OCI-LY7 (cell line): ENCODE measurements around the gene COMP.

Source experiments
- EZH2phosphoT487 ChIP-seq: fragments of 200-600 bp; sonication (generic); IDR thresholded peaks from 2 replicates; pipeline ENCODE4 v1.6.1; 2018; ENCODE audit warnings: low read depth, borderline replicate concordance, mild to moderate bottlenecking, mixed run types, antibody characterized with exemption, low read length, moderate library complexity, mixed read lengths
- TF ChIP-seq, protein P1 (sequence below): fragments of 200-600 bp; sonication (generic); conservative IDR thresholded peaks from 2 replicates; pipeline ENCODE4 v1.5.1; 2014; ENCODE audit warnings: mild to moderate bottlenecking, antibody characterized with exemption, low read length, moderate library complexity, mixed read lengths

DNA sequence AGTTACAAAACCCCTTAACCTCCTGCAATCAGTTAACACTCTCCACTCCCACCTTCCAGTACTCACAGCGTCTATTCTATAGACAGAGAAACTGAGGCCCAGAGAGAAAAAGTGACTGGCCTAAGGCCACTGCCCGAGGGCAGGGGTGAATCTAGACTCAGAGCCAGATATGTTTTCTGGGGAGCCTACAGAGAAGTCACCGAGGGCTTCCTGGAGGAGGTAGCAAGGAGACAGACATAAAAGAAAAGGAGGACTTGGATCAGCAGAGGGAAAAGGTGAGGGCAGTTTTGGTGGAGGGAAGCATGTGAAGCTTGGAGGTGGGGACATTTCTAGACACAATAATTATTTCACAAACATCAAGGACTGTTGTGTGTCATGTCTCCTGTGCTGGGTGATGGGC, 1.6 kb upstream of the COMP start:
- TF ChIP-seq, protein P1, sequence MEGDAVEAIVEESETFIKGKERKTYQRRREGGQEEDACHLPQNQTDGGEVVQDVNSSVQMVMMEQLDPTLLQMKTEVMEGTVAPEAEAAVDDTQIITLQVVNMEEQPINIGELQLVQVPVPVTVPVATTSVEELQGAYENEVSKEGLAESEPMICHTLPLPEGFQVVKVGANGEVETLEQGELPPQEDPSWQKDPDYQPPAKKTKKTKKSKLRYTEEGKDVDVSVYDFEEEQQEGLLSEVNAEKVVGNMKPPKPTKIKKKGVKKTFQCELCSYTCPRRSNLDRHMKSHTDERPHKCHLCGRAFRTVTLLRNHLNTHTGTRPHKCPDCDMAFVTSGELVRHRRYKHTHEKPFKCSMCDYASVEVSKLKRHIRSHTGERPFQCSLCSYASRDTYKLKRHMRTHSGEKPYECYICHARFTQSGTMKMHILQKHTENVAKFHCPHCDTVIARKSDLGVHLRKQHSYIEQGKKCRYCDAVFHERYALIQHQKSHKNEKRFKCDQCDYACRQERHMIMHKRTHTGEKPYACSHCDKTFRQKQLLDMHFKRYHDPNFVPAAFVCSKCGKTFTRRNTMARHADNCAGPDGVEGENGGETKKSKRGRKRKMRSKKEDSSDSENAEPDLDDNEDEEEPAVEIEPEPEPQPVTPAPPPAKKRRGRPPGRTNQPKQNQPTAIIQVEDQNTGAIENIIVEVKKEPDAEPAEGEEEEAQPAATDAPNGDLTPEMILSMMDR: no peak
- TF ChIP-seq EZH2phosphoT487: no peak
